Astrocyte of the cerebellum (primary cell): ENCODE measurements around the gene ADGRF3.
"Not testable (repeated sequence)": the region's sequence is repeated elsewhere in the genome, so short reads cannot be mapped to it uniquely, and the experiment has no call there.

Experiments
- DNase-seq: peaks from one replicate; pipeline ENCODE4 v3.0.0-alpha.2; 2011; ENCODE audit warnings: low read depth
- H3K4me3 ChIP-seq: 2 replicates; pipeline ENCODE4 v1.5.1; 2011; ENCODE audit warnings: mild to moderate bottlenecking, low read depth, low read length, moderate library complexity
- in situ Hi-C: cut with HindIII; loops from 2 replicates; pipeline ENCODE4 v1.10.0; 2017; ENCODE audit warnings: low sequenced_read_pairs
- TF ChIP-seq, protein P1 (sequence below): IDR thresholded peaks from 2 replicates; pipeline ENCODE4 v1.5.1; 2012; ENCODE audit warnings: low read length, low read depth, moderate library complexity, mild to moderate bottlenecking; ENCODE audit errors: missing control alignments

Gene ADGRF3

GRCh38 chr2:26340831-26341230 lies 5.8 kb downstream of the ADGRF3 start:
- in situ Hi-C loops = no loop called here
- H3K4me3 ChIP-seq = no peak overlapping the region
- TF ChIP-seq, protein P1, sequence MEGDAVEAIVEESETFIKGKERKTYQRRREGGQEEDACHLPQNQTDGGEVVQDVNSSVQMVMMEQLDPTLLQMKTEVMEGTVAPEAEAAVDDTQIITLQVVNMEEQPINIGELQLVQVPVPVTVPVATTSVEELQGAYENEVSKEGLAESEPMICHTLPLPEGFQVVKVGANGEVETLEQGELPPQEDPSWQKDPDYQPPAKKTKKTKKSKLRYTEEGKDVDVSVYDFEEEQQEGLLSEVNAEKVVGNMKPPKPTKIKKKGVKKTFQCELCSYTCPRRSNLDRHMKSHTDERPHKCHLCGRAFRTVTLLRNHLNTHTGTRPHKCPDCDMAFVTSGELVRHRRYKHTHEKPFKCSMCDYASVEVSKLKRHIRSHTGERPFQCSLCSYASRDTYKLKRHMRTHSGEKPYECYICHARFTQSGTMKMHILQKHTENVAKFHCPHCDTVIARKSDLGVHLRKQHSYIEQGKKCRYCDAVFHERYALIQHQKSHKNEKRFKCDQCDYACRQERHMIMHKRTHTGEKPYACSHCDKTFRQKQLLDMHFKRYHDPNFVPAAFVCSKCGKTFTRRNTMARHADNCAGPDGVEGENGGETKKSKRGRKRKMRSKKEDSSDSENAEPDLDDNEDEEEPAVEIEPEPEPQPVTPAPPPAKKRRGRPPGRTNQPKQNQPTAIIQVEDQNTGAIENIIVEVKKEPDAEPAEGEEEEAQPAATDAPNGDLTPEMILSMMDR = no peak
- DNase-seq = no peak

- DNase-seq = no peak
- in situ Hi-C loops = no loop called here
- TF ChIP-seq, protein P1 = no peak
- no peak overlapping the region for H3K4me3 ChIP-seq
These were observed 9.3 kb downstream of the ADGRF3 start for GRCh38 chr2:26337298-26337697.

GRCh38 chr2:26336719-26337118 lies 9.9 kb downstream of the ADGRF3 start:
- no peak for DNase-seq
- TF ChIP-seq, protein P1 = no peak
- in situ Hi-C loops = no loop called here

GRCh38 chr2:26335231-26335630 lies 11.4 kb downstream of the ADGRF3 start:
- H3K4me3 ChIP-seq = no peak overlapping the region
- no peak for DNase-seq
- in situ Hi-C loops = no loop called here
- TF ChIP-seq, protein P1 = no peak

More at GRCh38 chr2:26336719-26337118, 9.9 kb downstream of the ADGRF3 start:
- no peak overlapping the region for H3K4me3 ChIP-seq

GRCh38 chr2:26333293-26333692 lies 13.3 kb downstream of the ADGRF3 start:
- H3K4me3 ChIP-seq = no peak overlapping the region
- DNase-seq = no peak
- in situ Hi-C loops = no loop called here
- TF ChIP-seq, protein P1 = no peak

GRCh38 chr2:26331321-26331720 lies 15.3 kb downstream of the ADGRF3 start:
- in situ Hi-C loops, H3K4me3 ChIP-seq, DNase-seq: not testable (repeated sequence)

GRCh38 chr2:26330604-26331003 lies 16.0 kb downstream of the ADGRF3 start:
- DNase-seq = no peak
- in situ Hi-C loops = no loop called here
- no peak overlapping the region for H3K4me3 ChIP-seq
- TF ChIP-seq, protein P1 = no peak
